ENCODE data around the gene CNTNAP2. TPM values are rescaled to one million over a fixed set of nuclear protein-coding genes. Genes with fewer than 3 reads are reported as not detected.

The CNTNAP2 gene
- total and polyA plus RNA-seq, 3 experiments from 2014 or later: not detected

DNA sequence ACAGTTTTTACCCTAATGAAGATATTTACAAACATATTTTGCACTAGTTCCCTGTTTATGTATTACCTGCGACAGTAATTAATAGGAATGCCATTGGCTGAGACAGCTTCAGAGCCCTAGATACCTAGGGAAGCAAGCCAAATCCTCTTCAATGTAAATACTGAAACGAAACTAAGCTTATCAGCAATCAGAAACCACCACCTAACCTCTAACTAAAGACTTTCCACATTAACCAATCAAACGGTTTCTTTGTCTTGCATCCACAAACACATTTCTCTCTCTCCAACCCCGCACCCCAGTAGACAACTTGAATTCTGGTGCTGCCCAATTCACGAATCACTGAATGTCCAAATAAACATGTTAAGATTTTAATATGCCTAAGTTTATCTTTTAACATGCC, 1999.6 kb downstream of the CNTNAP2 start:
- H3K27ac ChIP-seq (ENCODE audit: low read depth, low read length): no peak overlapping the region
- H3K4me3 Mint-ChIP-seq: no peak overlapping the region
- peaks cover 0 to 5% (median 0%) of the 10 kb centered on the region in 5 donors for H3K9me3 Mint-ChIP-seq
- no peak overlapping the region for H3K4me3 ChIP-seq (ENCODE audit: low read length)
- no peaks in the 10 kb centered on the region for H3K9me3 ChIP-seq (ENCODE audit: low read length)
- H3K27me3 Mint-ChIP-seq: no peaks in the 10 kb centered on the region
- ChIA-PET CTCF (interaction anchor here (0.6 kb wide), 1 partner anchor 17 kb away, joined by 3 read pairs; no protein-coding TSS in a partner anchor), POLR2A (no interaction called here)
- H3K4me1 ChIP-seq (ENCODE audit: insufficient read depth, low read length): no peaks in the 10 kb centered on the region
- no peaks in the 10 kb centered on the region for H3K36me3 Mint-ChIP-seq
- no peak for DNase-seq
- no peaks in the 10 kb centered on the region for H3K36me3 ChIP-seq (ENCODE audit: insufficient read depth, low read length)
- no peaks in the 10 kb centered on the region for H3K4me1 Mint-ChIP-seq
- no peak overlapping the region for H3K27ac Mint-ChIP-seq
- no peaks in the 10 kb centered on the region for H3K27me3 ChIP-seq (ENCODE audit: insufficient read depth, low read length, poor library complexity, severe bottlenecking)

DNA sequence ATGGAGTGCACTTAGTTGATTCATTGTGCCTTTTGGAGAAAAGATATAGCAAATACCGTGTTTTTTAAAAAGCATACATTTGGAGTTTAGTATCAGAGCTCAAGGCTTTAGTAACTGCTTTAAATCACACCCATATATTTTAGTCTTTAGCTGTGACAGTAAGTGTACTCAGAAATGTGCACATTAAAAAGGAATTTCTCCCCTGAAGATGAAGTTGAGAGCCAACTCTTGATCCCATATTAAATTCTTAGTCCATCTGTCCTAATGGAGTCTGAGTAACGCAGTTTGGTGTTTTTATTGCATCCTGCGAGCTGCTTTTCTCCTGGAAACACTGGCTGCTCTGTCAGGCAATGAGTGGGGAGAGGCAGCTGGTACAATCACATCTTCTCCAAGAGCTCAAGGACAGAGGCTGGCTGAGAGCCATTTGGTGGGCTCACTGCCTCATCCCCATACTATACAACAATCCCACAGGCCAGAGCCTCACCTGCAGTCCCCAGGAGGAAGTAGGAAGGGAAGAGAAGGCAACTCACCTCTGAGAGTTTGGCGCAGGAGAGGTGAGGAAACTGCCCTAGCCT, 2000.3 kb downstream of the CNTNAP2 start:
- no peaks in the 10 kb centered on the region for H3K4me1 Mint-ChIP-seq
- no peak overlapping the region for H3K27ac Mint-ChIP-seq
- H3K4me3 Mint-ChIP-seq: no peak overlapping the region
- H3K27me3 Mint-ChIP-seq: no peaks in the 10 kb centered on the region
- ChIA-PET POLR2A (no interaction called here), CTCF (interaction anchor here (0.6 kb wide), 1 partner anchor 18 kb away, joined by 3 read pairs; no protein-coding TSS in a partner anchor)
- DNase-seq: no peak
- Histone ChIP-seq H3K4me1 (ENCODE audit: insufficient read depth, low read length) (no peaks in the 10 kb centered on the region), H3K27ac (ENCODE audit: low read depth, low read length) (no peak overlapping the region), H3K9me3 (ENCODE audit: low read length) (no peaks in the 10 kb centered on the region), H3K4me3 (ENCODE audit: low read length) (no peak overlapping the region), H3K36me3 (ENCODE audit: insufficient read depth, low read length) (no peaks in the 10 kb centered on the region), H3K27me3 (ENCODE audit: insufficient read depth, low read length, poor library complexity, severe bottlenecking) (no peaks in the 10 kb centered on the region)
- H3K9me3 Mint-ChIP-seq: peaks cover 0 to 5% (median 2%) of the 10 kb centered on the region in 5 donors
- no peaks in the 10 kb centered on the region for H3K36me3 Mint-ChIP-seq

DNA sequence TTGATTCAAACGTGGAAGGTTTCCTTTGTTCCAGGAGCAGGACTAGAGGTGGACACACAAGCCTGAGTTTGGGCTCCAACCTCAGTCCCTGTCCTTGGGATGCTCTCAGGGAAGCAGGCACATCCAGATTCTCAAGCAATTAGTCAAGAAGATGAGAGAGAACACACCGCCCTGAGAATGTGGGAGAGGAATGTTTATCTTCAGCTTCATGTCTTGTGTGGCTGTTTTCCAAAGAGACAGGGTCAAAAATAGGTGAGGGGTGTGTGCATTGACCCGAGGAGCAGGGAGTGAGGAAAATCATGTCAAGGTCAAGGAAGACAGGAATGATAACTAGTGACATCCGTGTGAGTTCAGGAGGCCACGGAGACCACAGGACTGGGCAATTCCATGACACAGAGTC, 2001.8 kb downstream of the CNTNAP2 start:
- DNase-seq: no peak
- no peaks in the 10 kb centered on the region for H3K27me3 ChIP-seq (ENCODE audit: insufficient read depth, low read length, poor library complexity, severe bottlenecking)
- no peaks in the 10 kb centered on the region for H3K36me3 ChIP-seq (ENCODE audit: insufficient read depth, low read length)
- no peaks in the 10 kb centered on the region for H3K4me1 ChIP-seq (ENCODE audit: insufficient read depth, low read length)
- H3K27ac ChIP-seq (ENCODE audit: low read depth, low read length): no peak overlapping the region
- ChIA-PET POLR2A (no interaction called here), CTCF (no interaction called here)
- Mint-ChIP-seq H3K9me3 (peaks cover 0 to 5% (median 2%) of the 10 kb centered on the region in 5 donors), H3K36me3 (no peaks in the 10 kb centered on the region), H3K4me1 (no peaks in the 10 kb centered on the region), H3K4me3 (no peak overlapping the region), H3K27ac (no peak overlapping the region), H3K27me3 (no peaks in the 10 kb centered on the region)
- no peaks in the 10 kb centered on the region for H3K9me3 ChIP-seq (ENCODE audit: low read length)
- no peak overlapping the region for H3K4me3 ChIP-seq (ENCODE audit: low read length)

DNA sequence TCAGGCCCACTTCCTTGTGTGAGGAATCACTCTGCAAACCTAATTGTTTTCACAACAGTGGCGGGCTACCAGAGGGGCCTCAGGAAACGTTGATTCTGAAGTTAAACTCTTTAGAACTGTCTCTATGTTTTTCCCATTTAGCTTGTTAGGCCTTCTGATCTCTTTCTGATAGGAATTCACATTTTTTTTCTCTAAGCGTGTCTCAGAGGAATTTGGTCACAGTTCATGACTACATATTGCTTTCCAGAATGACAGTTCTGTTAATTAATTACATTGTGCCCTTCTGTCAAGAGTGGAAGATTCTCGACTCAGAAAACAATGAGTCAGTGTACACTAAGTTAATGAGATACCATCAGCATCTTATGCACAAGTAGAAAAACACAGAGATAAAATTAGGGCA, 2004.8 kb downstream of the CNTNAP2 start:
- CTCF ChIA-PET: no interaction called here
- Mint-ChIP-seq H3K4me1 (no peaks in the 10 kb centered on the region), H3K4me3 (no peak overlapping the region), H3K9me3 (peaks cover 0 to 7% (median 2%) of the 10 kb centered on the region in 5 donors), H3K27me3 (peaks cover 0 to 1% of the 10 kb centered on the region in 2 donors), H3K27ac (no peak overlapping the region), H3K36me3 (no peaks in the 10 kb centered on the region)
- Histone ChIP-seq H3K27me3 (ENCODE audit: insufficient read depth, low read length, poor library complexity, severe bottlenecking) (no peaks in the 10 kb centered on the region), H3K36me3 (ENCODE audit: insufficient read depth, low read length) (no peaks in the 10 kb centered on the region), H3K9me3 (ENCODE audit: low read length) (no peaks in the 10 kb centered on the region), H3K4me3 (ENCODE audit: low read length) (no peak overlapping the region), H3K4me1 (ENCODE audit: insufficient read depth, low read length) (no peaks in the 10 kb centered on the region), H3K27ac (ENCODE audit: low read depth, low read length) (no peak overlapping the region)
- POLR2A ChIA-PET: no interaction called here
- no peak for DNase-seq

DNA sequence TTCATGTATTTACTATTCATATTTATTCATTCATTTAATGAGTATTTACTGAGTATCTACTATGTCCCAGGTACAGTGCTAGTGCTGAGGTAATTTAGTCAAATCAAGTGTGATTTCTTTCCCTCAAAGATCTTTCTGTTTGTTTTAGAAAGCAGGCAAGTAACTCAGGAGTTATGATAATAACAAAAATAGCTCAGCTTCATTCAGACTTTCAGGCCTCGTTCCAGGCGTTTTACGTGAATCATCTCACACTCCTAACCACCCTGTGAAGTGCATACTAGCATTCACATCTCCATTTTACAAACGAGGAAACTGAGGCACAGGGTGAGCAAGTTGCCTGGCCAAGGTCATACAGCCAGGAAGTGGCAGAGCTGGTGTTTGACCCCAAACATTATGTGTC, 2005.2 kb downstream of the CNTNAP2 start:
- DNase-seq: no peak
- H3K27ac Mint-ChIP-seq: no peak overlapping the region
- no peak overlapping the region for H3K4me3 Mint-ChIP-seq

DNA sequence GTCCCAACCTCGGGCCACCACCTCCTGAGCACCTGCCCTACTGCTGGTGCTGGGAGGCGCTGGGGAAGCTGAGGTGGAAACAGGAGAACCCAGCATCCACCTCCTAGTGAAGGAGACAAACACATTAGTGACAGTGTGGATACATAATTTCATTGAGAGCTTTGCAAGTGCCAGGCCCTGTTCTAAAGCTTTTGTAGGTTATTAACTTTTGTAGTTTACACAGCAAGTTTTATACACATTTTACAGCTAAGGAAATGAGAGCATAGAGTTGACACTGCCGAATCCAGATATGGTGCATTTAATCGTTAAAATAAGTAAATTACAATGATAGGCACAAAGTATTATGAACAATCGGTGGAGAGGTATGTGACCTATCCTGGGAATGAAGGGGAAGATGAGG, 2007.9 kb downstream of the CNTNAP2 start:
- H3K27ac Mint-ChIP-seq: no peak overlapping the region
- Histone ChIP-seq H3K36me3 (ENCODE audit: insufficient read depth, low read length) (no peaks in the 10 kb centered on the region), H3K4me3 (ENCODE audit: low read length) (no peak overlapping the region), H3K27me3 (ENCODE audit: insufficient read depth, low read length, poor library complexity, severe bottlenecking) (no peaks in the 10 kb centered on the region), H3K9me3 (ENCODE audit: low read length) (no peaks in the 10 kb centered on the region), H3K4me1 (ENCODE audit: insufficient read depth, low read length) (no peaks in the 10 kb centered on the region), H3K27ac (ENCODE audit: low read depth, low read length) (no peak overlapping the region)
- CTCF ChIA-PET: no interaction called here
- POLR2A ChIA-PET: no interaction called here
- no peaks in the 10 kb centered on the region for H3K4me1 Mint-ChIP-seq
- H3K4me3 Mint-ChIP-seq: no peak overlapping the region
- no peaks in the 10 kb centered on the region for H3K36me3 Mint-ChIP-seq
- peaks cover 0 to 8% (median 2%) of the 10 kb centered on the region in 5 donors for H3K9me3 Mint-ChIP-seq
- DNase-seq: no peak
- H3K27me3 Mint-ChIP-seq: peaks cover 0 to 1% of the 10 kb centered on the region in 2 donors

More for the DNA sequence above, 2005.2 kb downstream of the CNTNAP2 start:
- no peaks in the 10 kb centered on the region for H3K36me3 Mint-ChIP-seq
- Histone ChIP-seq H3K4me1 (ENCODE audit: insufficient read depth, low read length) (no peaks in the 10 kb centered on the region), H3K4me3 (ENCODE audit: low read length) (no peak overlapping the region), H3K9me3 (ENCODE audit: low read length) (no peaks in the 10 kb centered on the region), H3K36me3 (ENCODE audit: insufficient read depth, low read length) (no peaks in the 10 kb centered on the region), H3K27me3 (ENCODE audit: insufficient read depth, low read length, poor library complexity, severe bottlenecking) (no peaks in the 10 kb centered on the region), H3K27ac (ENCODE audit: low read depth, low read length) (no peak overlapping the region)
- H3K4me1 Mint-ChIP-seq: no peaks in the 10 kb centered on the region
- H3K9me3 Mint-ChIP-seq: peaks cover 0 to 8% (median 4%) of the 10 kb centered on the region in 5 donors
- peaks cover 0 to 1% of the 10 kb centered on the region in 2 donors for H3K27me3 Mint-ChIP-seq
- ChIA-PET CTCF (no interaction called here), POLR2A (no interaction called here)

DNA sequence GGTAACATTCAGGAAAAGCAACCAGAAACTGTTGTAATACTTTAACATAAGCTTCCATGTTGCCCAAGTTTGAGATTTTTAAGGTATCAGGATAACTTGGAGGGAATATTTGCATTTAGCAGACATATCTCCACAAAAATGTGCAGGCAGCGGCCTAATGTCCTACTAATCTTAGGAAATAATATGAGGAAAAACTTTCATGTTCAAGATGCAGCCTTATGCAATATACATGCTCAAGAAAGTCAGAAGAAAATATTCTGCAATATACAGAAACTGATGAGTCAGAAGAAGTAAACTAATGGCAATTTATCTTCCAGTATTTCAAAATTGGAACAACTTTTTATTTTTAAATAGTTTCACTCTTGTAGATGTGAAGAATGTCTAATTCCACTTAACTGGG, 2010.8 kb downstream of the CNTNAP2 start:
- H3K27ac Mint-ChIP-seq: no peak overlapping the region
- peaks cover 0 to 2% of the 10 kb centered on the region in 2 donors for H3K27me3 Mint-ChIP-seq
- DNase-seq: no peak
- H3K4me3 Mint-ChIP-seq: no peak overlapping the region
- CTCF ChIA-PET: no interaction called here
- Histone ChIP-seq H3K27ac (ENCODE audit: low read depth, low read length) (no peak overlapping the region), H3K4me1 (ENCODE audit: insufficient read depth, low read length) (no peaks in the 10 kb centered on the region), H3K36me3 (ENCODE audit: insufficient read depth, low read length) (no peaks in the 10 kb centered on the region), H3K4me3 (ENCODE audit: low read length) (no peak overlapping the region), H3K27me3 (ENCODE audit: insufficient read depth, low read length, poor library complexity, severe bottlenecking) (no peaks in the 10 kb centered on the region), H3K9me3 (ENCODE audit: low read length) (no peaks in the 10 kb centered on the region)
- peaks cover 0 to 6% (median 2%) of the 10 kb centered on the region in 5 donors for H3K9me3 Mint-ChIP-seq
- no peaks in the 10 kb centered on the region for H3K36me3 Mint-ChIP-seq
- POLR2A ChIA-PET: no interaction called here
- no peaks in the 10 kb centered on the region for H3K4me1 Mint-ChIP-seq

DNA sequence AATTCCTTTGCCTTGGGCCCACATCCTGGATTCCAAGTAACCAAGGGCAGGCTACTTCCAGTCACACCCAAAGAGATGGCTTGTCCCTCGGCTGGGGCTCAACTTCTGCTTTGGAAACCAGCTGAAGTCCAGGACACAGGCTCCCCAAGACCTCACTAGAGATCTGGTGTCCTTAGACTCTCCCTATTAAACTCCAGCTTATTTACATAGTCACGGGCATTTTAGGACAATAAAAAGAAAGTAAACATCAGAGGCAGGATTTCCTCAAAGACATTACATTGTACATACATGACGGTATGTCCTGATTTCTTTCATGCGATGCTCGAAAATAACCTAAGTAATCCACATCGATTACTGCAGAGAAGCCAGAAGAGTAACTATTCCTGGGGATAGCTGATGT, 2012.4 kb downstream of the CNTNAP2 start:
- H3K4me3 ChIP-seq (ENCODE audit: low read length): no peak overlapping the region
- H3K27me3 ChIP-seq (ENCODE audit: insufficient read depth, low read length, poor library complexity, severe bottlenecking): no peaks in the 10 kb centered on the region
- no peak overlapping the region for H3K27ac Mint-ChIP-seq
- no peaks in the 10 kb centered on the region for H3K4me1 ChIP-seq (ENCODE audit: insufficient read depth, low read length)
- no peaks in the 10 kb centered on the region for H3K4me1 Mint-ChIP-seq
- H3K9me3 ChIP-seq (ENCODE audit: low read length): no peaks in the 10 kb centered on the region
- DNase-seq: no peak
- no peak overlapping the region for H3K4me3 Mint-ChIP-seq
- peaks cover 4 to 6% of the 10 kb centered on the region in 2 donors for H3K27me3 Mint-ChIP-seq
- peaks cover 0 to 3% (median 2%) of the 10 kb centered on the region in 5 donors for H3K9me3 Mint-ChIP-seq
- no peak overlapping the region for H3K27ac ChIP-seq (ENCODE audit: low read depth, low read length)
- ChIA-PET CTCF (no interaction called here), POLR2A (no interaction called here)
- no peaks in the 10 kb centered on the region for H3K36me3 ChIP-seq (ENCODE audit: insufficient read depth, low read length)
- H3K36me3 Mint-ChIP-seq: no peaks in the 10 kb centered on the region

Measured in CD8-positive, alpha-beta memory T cell (primary cell).